Stimulated activated effector memory CD8-positive, alpha-beta T cell treated with anti-CD3 and anti-CD28 coated beads, Interleukin-12 subunit alpha, Interleukin-12 subunit beta, amount 100 ng/mL, for 72 hours (primary cell): Measurements from ENCODE around the gene ERI2.
"Not testable (repeated sequence)": the region's sequence is repeated elsewhere in the genome, so short reads cannot be mapped to it uniquely, and the experiment has no call there.

Source experiments
- ATAC-seq: fragments of 150-1000 bp; cut with Tn5 transposase; 2 replicates; pipeline ENCODE4 v1.10.0; 2021
- DNase-seq, 2 donors: peaks; one replicate each; pipeline ENCODE4 v3.0.0; 2021 to 2022; ENCODE audit warnings: low spot score in 2 of 2
- H3K27ac Mint-ChIP-seq: one replicate; pipeline ENCODE4 v1.8.0; 2022; ENCODE audit warnings: mild to moderate bottlenecking, mixed read lengths
- H3K36me3 Mint-ChIP-seq: one replicate; pipeline ENCODE4 v1.8.0; 2022; ENCODE audit warnings: mild to moderate bottlenecking, mixed read lengths
- H3K4me1 Mint-ChIP-seq: one replicate; pipeline ENCODE4 v1.8.0; 2022; ENCODE audit warnings: mixed read lengths
- H3K4me3 Mint-ChIP-seq: one replicate; pipeline ENCODE4 v1.8.0; 2022; ENCODE audit warnings: mild to moderate bottlenecking, mixed read lengths
- H3K9me3 Mint-ChIP-seq: one replicate; pipeline ENCODE4 v1.8.0; 2022; ENCODE audit warnings: mixed read lengths

The ERI2 gene

GRCh38 chr16:20833086-20833485 lies 26.8 kb upstream of the ERI2 start:
- ATAC-seq (no peak), DNase-seq (no peak)
- Mint-ChIP-seq H3K36me3 (peaks cover 4% of the 10 kb centered on the region), H3K27ac (no peak overlapping the region), H3K9me3 (peaks cover 6% of the 10 kb centered on the region), H3K4me1 (no peaks in the 10 kb centered on the region), H3K4me3 (no peak overlapping the region)

DNA sequence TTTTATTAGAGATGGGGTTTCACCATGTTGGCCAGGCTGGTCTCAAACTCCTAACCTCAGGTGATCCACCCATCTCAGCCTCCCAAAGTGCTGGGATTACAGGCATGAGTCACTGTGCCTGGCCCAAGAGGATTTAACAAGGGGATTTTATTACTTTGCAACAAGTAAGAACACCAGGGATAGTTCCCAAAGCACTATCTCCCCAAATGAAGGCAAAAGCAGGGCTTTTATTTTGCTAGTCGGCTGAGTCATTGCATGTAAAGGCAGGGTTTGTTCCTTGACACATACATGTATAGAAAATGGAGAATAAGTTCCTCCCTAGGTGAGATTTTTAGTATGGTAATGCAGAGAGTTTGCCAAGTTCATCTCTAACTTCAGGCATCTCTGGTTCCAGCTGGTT lies 24.1 kb upstream of the ERI2 start:
- no peak overlapping the region for H3K27ac Mint-ChIP-seq
- DNase-seq = no peak
- peaks cover 2% of the 10 kb centered on the region for H3K9me3 Mint-ChIP-seq
- peaks cover 4% of the 10 kb centered on the region for H3K36me3 Mint-ChIP-seq
- no peak for ATAC-seq
- H3K4me3 Mint-ChIP-seq = no peak overlapping the region
- no peaks in the 10 kb centered on the region for H3K4me1 Mint-ChIP-seq

GRCh38 chr16:20829536-20829935 lies 23.3 kb upstream of the ERI2 start:
- peaks cover 4% of the 10 kb centered on the region for H3K36me3 Mint-ChIP-seq
- no peak for DNase-seq
- H3K27ac Mint-ChIP-seq = no peak overlapping the region
- H3K4me3 Mint-ChIP-seq = no peak overlapping the region
- no peak for ATAC-seq
- no peaks in the 10 kb centered on the region for H3K4me1 Mint-ChIP-seq
- no peaks in the 10 kb centered on the region for H3K9me3 Mint-ChIP-seq

GRCh38 chr16:20826039-20826566 lies 19.8 kb upstream of the ERI2 start:
- Mint-ChIP-seq H3K4me1 (no peaks in the 10 kb centered on the region), H3K36me3 (no peaks in the 10 kb centered on the region), H3K27ac (no peak overlapping the region), H3K4me3 (no peak overlapping the region), H3K9me3 (no peaks in the 10 kb centered on the region)
- ATAC-seq (no peak), DNase-seq (no peak)

GRCh38 chr16:20822521-20823325 lies 16.5 kb upstream of the ERI2 start:
- Mint-ChIP-seq H3K27ac (no peak overlapping the region), H3K4me3 (no peak overlapping the region), H3K36me3 (no peaks in the 10 kb centered on the region), H3K4me1 (no peaks in the 10 kb centered on the region), H3K9me3 (no peaks in the 10 kb centered on the region)
- ATAC-seq (no peak), DNase-seq (no peak)

DNA sequence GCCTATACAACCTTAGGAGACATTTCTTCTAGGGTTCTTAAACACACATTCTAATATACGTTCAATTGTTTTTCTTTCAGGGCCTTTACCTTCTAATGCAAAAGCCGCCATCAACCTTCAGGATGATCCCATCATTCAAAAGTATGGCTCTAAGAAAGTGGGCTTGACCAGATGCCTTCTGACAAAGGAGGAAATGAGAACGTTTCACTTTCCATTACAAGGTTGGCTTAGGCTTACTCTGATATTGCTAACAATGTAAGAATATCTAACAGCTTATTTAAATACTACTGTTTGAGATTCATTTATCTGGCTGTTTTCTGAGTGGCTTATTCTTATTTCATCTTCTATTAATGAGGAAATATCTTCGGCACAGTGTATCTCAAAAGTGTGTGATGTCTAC lies 15.4 kb upstream of the ERI2 start:
- DNase-seq (no peak), ATAC-seq (no peak)
- Mint-ChIP-seq H3K36me3 (no peaks in the 10 kb centered on the region), H3K4me1 (no peaks in the 10 kb centered on the region), H3K4me3 (no peak overlapping the region), H3K9me3 (no peaks in the 10 kb centered on the region), H3K27ac (no peak overlapping the region)

- DNase-seq (no peak), ATAC-seq (no peak)
- H3K36me3 Mint-ChIP-seq = no peaks in the 10 kb centered on the region
- no peak overlapping the region for H3K4me3 Mint-ChIP-seq
- H3K4me1 Mint-ChIP-seq = peaks cover 6% of the 10 kb centered on the region
- H3K27ac Mint-ChIP-seq = no peak overlapping the region
- H3K9me3 Mint-ChIP-seq = no peaks in the 10 kb centered on the region
Measured at GRCh38 chr16:20818929-20819585, 12.8 kb upstream of the ERI2 start.

- no peaks in the 10 kb centered on the region for H3K9me3 Mint-ChIP-seq
- no peak for DNase-seq
- peak; percentile 74 for ATAC-seq
- H3K4me1 Mint-ChIP-seq = peaks cover 6% of the 10 kb centered on the region
- H3K36me3 Mint-ChIP-seq = no peaks in the 10 kb centered on the region
- H3K4me3 Mint-ChIP-seq = no peak overlapping the region
- H3K27ac Mint-ChIP-seq = no peak overlapping the region
Measured at GRCh38 chr16:20814784-20815183, 8.5 kb upstream of the ERI2 start.

- Mint-ChIP-seq H3K36me3 (peaks cover 8% of the 10 kb centered on the region), H3K9me3 (no peaks in the 10 kb centered on the region), H3K27ac (no peak overlapping the region), H3K4me1 (peaks cover 16% of the 10 kb centered on the region), H3K4me3 (no peak overlapping the region)
- ATAC-seq (no peak), DNase-seq (no peak)
Measured at GRCh38 chr16:20812510-20812909, 6.2 kb upstream of the ERI2 start.

GRCh38 chr16:20811889-20812439 lies 5.7 kb upstream of the ERI2 start:
- Mint-ChIP-seq H3K27ac (no peak overlapping the region), H3K4me3 (no peak overlapping the region), H3K36me3 (peaks cover 12% of the 10 kb centered on the region), H3K9me3 (no peaks in the 10 kb centered on the region), H3K4me1 (peaks cover 21% of the 10 kb centered on the region)
- ATAC-seq (no peak), DNase-seq (no peak)

- DNase-seq (no peak), ATAC-seq (no peak)
- Mint-ChIP-seq H3K4me3 (peak overlapping the region; percentile 99), H3K36me3 (peaks cover 24% of the 10 kb centered on the region), H3K9me3 (no peaks in the 10 kb centered on the region), H3K4me1 (peaks cover 28% of the 10 kb centered on the region), H3K27ac (peak overlapping the region; percentile 99)
Measured at GRCh38 chr16:20807862-20808261, 1.6 kb upstream of the ERI2 start.

DNA sequence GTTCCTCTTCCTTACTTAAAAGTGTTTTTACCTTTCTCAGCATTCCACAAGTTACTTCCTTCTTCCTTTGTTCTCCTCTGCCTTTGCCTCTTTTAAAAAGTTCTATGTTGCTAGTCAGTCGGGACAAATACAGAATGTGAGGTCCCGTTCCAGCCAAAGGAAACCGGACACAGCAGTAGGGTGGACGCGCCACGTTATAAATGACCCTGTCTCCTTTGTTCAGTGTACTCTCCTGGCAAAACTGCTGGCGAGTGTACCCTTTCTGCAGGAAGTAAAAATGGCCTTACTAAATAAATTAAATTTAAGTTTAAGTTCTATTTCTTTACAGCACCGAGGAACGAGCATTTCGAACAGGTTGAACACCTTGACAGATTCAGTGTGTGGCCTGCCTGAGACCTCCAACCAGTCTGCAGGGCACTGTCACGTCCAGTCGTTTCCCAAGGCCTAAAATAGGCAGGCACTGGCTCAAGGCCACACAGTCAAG lies 546 bp downstream of the ERI2 start:
- Mint-ChIP-seq H3K36me3 (peaks cover 24% of the 10 kb centered on the region), H3K27ac (peak overlapping the region; percentile 99), H3K4me1 (peaks cover 28% of the 10 kb centered on the region), H3K4me3 (peak overlapping the region; percentile 99)
- ATAC-seq, DNase-seq, H3K9me3 Mint-ChIP-seq: not testable (repeated sequence)

DNA sequence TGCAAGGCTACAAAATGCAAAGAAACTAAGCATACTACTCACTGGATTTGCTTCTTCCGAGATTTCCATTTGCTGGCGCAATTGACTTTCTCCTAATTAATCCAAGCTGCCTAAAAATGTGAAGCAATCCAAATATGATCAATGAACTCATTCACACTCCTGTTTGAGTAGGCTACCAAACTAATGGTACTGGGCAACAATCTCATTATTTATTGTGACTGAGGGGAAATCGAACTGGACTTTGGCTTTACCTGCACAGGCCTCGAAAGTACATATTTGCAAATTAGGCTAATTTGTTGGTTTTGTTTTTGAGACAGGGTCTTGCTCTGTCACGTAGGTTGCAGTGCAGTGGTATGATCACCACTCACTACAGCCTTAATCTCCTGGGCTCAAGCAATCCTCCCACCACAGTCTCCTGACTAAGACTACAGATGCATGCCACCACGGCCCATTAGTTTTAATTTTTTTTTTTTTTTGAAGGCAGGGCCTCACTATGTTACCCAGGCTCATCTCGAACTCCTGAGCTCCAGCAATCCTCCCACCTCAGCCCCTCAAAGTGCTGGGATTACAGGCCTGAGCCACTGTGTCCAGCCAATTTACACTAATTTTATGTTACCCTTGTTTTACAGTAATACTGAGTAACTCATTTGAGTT lies 2.6 kb downstream of the ERI2 start:
- H3K9me3 Mint-ChIP-seq = no peaks in the 10 kb centered on the region
- ATAC-seq (no peak), DNase-seq (no peak)
- peaks cover 31% of the 10 kb centered on the region for H3K36me3 Mint-ChIP-seq
- H3K27ac Mint-ChIP-seq = no peak overlapping the region
- peaks cover 28% of the 10 kb centered on the region for H3K4me1 Mint-ChIP-seq
- no peak overlapping the region for H3K4me3 Mint-ChIP-seq

GRCh38 chr16:20803192-20803560 lies 3.1 kb downstream of the ERI2 start:
- Mint-ChIP-seq H3K27ac (no peak overlapping the region), H3K9me3 (no peaks in the 10 kb centered on the region), H3K4me1 (peaks cover 24% of the 10 kb centered on the region), H3K4me3 (no peak overlapping the region), H3K36me3 (peaks cover 32% of the 10 kb centered on the region)
- DNase-seq = no peak
- ATAC-seq = no peak

GRCh38 chr16:20801278-20801677 lies 5.0 kb downstream of the ERI2 start:
- H3K36me3 Mint-ChIP-seq = peaks cover 24% of the 10 kb centered on the region
- H3K4me1 Mint-ChIP-seq = peaks cover 7% of the 10 kb centered on the region
- DNase-seq (no peak), ATAC-seq (no peak)
- H3K27ac Mint-ChIP-seq = no peak overlapping the region
- H3K4me3 Mint-ChIP-seq = no peak overlapping the region
- H3K9me3 Mint-ChIP-seq = no peaks in the 10 kb centered on the region
